Activated CD8-positive, alpha-beta memory T cell treated with anti-CD3 and anti-CD28 coated beads for 4 hours (primary cell): ENCODE measurements around the gene TSNAX.
"Not testable (repeated sequence)": the region's sequence is repeated elsewhere in the genome, so short reads cannot be mapped to it uniquely, and the experiment has no call there.

Source experiments
- DNase-seq, 2 donors: peaks; one replicate each; pipeline ENCODE4 v3.0.0-alpha.2; 2020; ENCODE audit warnings: low read depth in 2 of 2

TSNAX gene, protein sequence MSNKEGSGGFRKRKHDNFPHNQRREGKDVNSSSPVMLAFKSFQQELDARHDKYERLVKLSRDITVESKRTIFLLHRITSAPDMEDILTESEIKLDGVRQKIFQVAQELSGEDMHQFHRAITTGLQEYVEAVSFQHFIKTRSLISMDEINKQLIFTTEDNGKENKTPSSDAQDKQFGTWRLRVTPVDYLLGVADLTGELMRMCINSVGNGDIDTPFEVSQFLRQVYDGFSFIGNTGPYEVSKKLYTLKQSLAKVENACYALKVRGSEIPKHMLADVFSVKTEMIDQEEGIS

DNA sequence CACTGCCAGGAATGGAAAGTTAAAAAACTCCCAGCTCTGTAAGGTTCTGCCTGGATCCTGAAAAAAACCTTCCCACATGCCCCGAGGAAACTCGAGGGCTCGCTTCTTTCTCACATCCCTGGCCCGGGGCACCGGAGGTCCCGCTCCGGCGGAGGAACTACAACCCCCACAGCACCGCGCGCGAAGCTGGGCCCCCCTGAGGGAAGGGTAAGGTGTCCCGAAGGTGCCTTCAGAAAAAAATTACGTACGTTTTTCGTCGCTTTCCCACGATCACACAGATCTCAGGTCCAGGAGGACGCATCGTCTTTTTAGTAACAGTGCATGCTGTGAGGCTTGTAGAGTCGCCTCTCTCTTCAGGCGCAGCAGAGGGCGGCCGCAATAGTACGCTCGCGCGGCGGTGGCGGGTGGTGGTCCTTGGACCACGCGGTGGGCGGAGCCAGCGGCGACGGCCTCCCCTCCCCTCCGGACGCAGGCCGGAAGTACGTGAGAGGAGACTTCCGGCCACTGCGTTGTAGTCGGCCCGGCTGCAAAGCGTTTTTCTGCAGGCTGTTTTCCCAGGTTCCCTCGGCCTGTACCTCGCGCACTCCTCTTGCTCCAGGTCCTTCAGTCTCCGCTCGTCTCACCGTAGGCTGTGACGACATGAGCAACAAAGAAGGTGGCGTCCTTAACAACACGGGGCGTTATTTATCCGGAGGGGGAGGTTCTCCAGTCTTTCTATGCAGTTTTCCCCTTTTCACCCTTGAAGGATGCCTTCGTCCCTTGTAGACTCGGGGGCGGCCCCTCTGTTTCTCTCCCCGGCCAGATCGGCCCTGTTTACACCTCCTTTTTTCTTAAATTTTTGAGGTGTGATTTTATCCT lies at the start of gene TSNAX:
TSNAX (plus strand) TSS at position 498 of the 858 bp plus-strand sequence; CDS start at position 640, 142 bp downstream.
- DNase-seq, result peak; percentile 78

DNA sequence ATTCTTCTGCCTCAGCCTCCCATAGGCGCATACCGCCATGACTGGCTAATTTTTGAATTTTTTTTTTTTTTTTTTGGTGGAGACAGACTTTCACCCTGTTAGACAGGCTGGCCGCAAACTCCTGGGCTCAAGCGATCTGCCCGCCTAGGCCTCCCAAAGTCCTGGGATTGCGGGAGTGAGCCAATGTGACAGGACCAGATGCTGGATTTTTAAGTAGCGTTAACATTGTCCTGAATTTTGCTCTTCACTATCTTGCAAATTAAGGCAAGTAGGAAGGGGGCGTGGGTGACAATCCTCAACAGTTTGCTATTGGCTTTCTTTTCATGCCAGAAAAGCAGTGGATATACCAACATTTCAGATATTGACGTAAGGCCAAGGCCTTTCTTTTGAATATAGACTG lies 49.7 kb upstream of the TSNAX start:
- DNase-seq, result no peak

DNA sequence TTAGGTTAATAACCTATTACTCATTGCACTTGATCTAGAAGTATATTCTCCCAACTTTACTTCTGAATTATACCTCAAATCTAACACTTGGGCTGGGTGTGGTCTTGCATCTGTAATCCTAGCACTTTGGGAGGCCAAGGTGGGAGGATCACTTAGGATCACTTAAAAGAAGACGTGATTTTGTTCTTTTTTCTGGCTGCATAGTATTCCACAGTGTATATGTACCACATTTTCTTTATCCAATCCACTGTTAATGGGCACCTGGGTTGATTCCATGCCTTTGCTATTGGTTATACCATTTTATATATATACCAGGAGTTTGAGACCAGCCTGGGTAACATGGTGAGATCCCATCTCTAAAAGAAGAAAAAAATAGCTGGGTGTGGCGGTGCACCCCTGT lies 48.5 kb upstream of the TSNAX start:
- no peak for DNase-seq

DNA sequence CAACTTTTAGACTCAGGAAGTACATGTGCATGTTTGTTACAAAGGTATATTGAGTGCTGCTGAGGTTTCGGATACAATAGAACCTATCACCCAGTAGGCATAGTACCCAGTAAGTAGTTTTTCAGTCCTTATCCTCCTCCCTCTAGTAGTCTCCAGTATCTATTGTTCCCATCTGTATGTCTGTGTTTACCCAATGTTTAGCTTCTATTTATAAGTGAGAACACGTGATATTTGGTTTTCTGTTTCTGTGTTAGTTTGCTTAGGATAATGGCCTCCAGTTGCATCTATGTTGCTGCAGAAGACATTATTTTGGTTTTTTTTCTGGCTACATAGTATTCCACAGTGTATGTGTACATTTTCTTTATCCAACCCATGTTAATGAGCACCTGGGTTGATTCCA lies 47.2 kb upstream of the TSNAX start:
- DNase-seq, result no peak

DNA sequence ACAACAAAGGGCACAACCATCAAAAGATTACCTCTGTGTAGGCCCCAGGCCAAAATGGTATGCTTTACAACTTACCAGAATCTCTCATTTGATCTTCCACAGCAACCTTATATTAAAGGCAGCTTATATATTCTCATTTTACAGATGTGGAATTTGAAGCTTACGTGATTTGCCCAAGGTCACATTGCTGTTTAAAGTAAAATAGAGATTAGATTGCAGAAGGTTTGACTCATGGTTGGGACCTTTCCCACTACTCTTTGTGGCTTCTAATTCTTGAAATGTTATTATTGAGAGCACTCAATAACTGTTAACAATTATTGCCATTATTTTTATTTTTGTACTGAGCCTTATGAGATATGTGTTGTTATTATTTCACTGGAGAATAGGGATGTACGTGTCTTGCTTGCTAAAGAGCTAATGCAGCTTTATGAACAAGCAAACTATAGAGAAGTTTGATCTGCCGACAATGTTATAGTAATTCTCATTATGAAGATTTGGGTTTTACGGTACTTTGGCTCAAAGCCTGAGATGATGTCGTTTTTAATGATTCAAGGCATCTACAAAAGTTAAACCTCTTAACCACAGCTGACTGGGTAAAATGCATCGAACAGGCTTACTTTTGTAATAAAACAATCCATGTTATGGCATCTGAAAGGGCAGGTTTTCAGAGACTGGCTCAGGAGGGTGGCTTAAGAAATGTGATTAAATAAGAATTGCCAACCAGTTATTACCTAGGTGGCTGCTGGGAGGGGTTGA lies 43.3 kb upstream of the TSNAX start:
- DNase-seq, result no peak

DNA sequence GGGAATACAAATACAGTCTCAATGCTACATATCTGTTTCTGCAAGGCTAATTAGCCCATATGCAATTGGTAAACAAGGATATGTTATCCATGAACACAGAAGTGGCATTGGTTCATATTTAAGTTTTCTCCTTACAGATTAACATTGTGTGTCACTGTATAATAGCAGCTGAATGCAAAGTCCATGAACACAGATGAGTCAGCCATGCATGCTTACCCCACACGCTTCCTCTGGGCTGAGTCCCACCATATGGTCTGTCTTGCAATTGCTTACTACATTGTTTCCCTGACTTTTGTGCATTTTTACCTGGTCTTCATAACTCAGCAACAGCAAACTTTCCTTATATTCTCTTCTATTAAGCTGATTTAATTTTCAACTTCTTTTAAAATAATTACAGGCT lies 41.5 kb upstream of the TSNAX start:
- no peak for DNase-seq

DNA sequence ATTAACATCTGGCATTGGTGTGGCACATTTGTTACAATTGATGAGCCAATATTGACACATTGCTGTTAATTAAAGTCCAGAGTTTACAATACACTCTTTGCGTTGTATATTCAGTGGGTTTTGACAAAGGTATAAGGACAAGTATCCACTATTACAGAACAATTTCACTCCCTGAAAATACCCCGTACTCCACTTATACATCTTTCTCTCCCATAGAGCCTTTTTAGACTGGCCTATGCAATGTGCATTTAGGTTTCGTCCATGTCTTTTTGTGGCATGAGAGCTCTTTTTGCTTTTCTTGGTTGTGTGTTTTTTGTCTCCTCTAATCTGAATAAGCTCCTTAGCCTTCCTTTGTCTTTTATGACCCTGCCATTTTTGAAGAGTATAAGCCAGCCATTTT lies 40.6 kb upstream of the TSNAX start:
- DNase-seq, result no peak

DNA sequence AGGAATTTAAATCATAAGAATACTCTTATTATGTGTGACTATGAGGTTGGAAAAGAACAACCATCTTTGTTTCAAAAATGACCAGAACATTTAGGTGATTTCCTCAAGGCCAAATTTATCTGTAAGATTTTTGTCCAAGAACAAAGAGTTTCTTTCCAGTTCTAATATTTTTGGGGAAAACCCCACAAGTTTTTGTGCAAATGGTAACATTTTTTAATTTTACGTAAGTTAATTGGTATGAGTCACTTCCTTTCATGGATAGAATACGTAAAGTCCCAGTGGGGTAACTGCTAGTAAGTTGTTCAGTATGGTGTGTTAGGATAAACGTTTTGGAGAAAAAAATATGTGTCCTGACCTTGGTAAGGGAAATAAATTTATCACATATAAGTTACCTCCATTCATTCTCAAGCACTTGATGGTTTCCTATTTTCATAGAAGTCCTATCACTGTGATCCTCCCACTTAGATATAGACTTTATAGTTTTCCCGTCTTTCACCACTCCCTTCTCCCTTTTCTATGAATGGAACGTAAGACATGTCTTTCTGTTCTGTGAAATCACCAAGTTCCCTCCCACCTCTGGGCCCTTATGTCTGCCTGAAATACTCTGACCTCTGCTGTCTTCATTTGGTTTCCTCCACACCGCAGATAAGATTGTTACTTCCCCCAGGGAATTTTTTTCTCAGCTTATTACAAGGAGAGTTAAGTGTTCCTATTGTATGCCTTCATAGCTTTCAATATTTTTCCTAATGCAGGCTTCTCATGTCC lies 34.9 kb upstream of the TSNAX start:
- no peak for DNase-seq

DNA sequence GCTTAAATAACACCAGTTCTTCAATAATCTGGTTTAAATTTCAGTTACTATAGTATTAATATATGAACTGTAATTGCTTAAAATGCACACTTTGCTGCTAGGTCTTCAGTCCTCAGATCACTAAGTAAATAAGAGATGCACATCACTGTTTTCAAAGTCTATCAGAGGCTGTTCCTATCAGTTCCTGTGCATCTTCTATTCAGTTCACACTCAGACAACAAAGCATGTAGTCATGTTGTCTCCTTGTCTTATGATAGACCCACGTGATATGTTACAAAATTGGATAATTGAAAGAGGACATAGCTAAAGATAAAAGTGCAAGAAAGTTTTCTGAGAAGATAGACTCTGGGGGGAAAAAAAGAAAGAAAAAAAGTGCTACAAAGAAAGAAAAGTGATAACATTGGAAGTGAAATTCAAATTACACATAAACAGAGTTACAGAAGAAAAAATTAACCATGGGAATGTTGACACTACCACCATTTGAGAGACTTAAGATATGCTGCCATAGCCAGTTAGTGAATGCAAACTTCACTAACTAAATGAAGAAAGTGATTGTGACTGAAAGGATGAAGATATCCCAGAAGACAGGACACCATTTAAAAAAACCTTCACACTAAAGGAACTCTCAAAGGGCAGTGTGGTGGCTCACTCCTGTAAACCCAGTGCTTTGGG lies 33.9 kb upstream of the TSNAX start:
- DNase-seq, result no peak

DNA sequence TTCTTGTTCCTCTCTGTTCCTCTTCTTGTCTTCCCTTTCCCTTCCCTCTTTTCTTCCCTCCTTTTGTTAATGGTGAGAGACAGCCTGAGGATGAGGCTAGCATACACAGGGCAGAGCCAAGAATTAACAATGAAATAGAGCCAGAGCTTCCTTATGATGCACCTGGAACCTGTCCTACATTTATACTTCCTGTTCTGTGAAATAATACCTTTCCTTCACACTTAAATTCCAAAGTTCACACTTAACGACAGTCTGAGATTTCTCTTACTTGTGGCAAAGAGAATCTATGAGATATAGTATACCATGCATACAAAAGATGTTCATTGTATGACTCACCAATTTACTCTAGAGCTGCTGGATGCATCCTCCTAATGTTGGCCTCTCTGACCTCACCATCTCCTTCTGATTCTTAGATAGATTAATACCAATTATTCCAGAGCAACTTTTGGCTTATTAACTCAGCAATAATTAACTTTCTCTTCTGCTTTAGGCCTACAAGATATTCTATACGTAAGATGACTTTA lies 30.8 kb upstream of the TSNAX start:
- no peak for DNase-seq

DNA sequence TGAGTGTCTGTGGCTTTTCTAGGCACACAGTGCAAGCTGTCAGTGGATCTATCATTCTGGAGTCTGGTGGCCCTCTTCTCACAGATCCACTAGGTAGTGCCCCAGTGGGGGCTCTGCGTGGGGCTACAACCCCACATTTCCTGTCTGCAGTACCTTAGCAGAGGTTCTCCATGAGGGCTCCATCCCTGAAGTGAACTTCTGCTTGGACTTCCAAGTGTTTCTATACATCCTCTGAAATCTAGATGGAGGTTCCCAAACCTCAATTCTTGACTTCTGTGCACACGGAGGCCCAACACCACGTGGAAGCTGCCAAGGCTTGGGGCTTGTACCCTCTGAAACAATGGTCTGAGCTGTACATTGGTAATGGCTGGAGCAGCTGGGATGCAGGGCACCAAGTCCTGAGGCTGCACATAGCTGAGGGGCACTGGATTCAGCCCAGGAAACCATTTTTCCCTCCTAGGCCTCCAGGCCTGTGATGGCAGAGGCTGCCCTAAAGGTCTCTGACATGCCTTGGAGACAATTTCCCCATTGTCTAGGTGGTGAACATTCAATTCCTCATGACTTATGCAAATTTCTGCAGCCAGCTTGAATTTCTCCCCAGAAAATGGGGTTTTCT lies 29.2 kb upstream of the TSNAX start:
- no peak for DNase-seq

DNA sequence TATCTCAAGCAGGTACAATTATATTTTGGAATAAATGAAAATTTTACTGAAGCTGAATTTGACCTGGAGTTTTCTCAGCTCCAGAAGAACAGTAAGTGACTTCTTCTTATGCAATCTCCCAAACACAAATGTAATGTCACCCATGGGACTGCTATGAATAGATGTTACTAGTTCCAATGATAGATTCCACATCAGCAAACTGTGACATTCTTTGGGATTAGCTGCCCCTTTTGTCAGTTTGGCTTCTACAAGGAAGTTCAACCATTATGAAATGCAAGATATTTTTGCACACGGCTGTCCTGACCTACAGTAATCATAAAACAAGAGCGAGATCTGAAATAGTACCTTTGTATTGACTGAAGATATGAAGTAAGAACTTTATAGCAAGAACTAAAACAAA lies 27.8 kb upstream of the TSNAX start:
- no peak for DNase-seq

DNA sequence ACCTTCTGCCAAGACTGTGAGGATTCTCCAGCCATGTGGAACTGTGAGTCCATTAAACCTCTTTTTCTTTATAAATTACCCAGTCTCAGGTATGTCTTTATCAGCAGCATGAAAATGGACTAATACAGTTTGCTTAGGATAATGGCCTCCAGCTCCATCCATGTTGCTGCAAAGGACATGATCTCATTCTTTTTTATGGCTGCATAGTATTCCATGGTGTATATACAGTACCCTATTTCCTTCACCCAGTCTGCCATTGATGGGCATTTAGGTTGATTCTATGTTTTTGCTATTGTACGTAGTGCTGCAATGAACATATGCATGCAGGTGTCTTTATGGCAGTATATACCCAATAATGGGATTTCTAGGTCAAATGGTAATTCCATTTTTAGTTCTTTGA lies 25.3 kb upstream of the TSNAX start:
- not testable (repeated sequence) for DNase-seq

DNA sequence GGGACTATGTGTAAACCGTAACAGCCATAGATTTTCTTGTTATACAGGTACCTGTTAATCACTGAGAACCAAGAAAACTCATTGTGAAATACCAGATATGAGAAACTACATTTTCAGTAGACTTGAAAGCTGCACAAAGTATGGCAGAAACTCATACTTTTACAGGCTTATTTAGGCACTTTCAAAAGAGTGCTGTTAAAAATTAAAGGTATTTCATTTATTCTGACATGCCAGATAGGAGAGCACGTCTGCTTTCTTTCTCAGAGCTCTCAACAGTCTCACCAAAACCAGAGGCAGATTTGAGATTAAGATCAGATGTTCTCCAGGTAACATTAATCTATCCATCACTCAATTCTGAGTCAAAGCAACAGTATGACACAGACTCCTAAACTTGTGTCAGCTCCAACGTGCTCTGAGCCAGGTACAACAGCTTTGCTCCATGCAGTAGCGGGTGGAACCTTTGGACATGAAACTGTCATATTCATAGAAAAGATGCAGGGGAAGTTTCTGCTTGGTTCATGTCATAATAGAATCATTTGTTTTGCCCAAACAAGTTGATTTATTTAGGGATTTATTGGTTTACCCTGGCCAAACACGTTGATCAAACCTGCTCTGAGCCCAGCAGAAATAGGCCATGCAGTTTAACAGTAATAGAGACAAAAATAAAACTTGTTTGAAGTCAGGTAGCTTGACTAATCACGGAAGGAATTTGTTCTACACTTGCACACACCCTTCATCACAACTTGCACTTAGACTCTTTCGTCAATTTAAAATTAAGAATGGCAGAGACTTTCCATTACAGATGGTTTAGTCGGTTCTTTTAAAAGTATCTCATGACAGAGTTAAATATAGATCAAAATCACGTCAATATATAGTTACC lies 20.8 kb upstream of the TSNAX start:
- DNase-seq, result no peak

DNA sequence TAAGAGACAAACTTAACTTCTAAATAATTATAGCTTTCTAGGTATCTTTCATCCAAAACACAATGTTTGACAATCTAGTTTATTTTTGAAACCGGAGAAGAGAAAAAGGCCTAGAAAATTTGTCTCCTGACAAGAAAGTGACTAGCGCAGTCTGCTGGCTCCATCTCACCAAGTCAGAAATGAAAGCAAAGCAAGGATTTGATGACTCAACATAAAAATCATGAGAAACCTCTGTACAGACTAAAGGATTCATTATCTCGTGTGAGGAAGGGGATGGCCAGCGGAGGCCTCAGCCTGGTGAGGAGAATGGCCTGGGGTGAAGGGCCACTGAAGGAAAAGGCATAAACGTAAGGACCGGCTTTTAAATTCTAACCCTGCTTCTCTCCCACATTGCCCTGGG lies 20.0 kb upstream of the TSNAX start:
- no peak for DNase-seq

DNA sequence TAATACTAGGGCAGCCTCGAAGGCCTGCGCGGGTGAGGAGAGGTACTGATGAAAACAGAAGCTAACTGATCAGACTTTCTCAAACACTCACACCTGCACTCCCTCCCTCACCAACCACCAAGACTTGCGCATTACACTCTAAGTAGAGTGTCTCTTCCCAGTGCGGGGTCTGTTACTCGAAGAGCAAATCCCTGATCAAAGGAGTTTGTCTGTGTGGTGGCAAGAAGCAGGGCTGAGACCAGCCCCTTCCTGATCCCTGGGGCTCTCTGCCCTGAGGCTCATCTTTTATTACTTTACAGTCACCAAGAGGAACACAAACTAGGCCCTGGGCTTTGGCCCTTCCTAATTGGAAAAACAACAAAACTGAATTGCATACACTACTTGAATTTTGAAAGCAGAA lies 19.5 kb upstream of the TSNAX start:
- DNase-seq, result no peak

DNA sequence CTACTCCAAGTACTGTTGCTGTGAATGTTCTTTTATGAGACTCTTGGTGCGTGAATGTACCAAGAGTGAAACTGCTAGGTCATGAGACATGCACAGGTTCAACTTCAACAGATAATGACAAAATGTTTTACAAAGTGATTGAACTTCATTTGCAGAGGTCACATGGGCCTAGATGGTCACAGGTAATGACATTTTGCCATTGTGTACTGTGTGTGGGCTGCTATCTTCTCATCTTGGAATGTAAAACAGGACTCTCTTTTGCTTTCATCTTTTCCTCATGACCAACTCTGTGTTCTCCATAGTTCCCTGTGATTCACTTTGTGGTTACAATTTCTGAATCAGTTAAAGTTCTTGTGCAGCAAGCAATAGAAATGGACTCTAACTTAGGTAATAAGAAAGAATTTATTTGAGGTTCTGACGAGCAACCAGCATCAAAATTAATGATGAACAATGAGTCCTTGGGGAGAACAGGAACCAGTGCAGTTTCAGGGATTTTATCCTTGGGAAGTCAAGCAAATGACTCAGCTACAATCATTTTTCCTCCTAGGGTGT lies 16.2 kb upstream of the TSNAX start:
- DNase-seq, result no peak

DNA sequence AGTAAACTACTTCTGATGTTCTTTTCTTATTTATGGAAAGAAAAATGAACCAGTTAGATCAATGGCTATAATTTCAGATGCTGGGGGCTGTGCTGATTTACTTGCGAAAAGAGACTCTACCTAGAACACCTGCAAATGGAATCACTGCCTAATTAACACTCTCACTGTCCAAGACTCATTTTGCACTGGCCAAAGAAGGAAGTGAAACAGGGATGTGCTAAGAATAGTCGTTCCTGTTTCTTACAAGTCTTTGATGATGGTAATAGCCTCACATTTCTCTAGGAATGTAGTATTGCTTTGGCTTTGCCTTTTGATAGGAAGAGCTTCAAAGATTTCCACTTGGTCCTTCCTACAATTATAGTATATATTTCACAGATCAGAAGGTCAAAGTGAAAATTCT lies 12.7 kb upstream of the TSNAX start:
- no peak for DNase-seq

DNA sequence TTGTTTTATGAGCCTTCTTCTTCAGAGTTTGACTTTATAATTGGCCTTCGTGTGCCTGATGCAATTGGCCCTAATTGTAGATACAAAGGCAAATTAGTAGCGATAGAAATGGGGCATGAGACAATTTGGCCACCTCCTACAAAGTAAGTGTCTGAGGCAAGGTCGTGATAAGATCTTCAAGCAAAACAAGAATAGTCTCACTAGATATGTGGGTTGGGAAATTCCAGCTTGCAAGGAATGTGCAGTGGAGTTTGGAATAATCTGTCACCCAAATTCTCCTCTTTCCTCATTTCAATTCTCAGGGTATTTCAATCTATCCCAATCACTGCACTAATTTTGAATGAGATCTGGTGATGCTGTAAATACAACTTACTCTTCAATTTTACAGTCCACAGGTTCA lies 11.4 kb upstream of the TSNAX start:
- DNase-seq, result no peak
